Measurements from ENCODE around the gene PRUNE2. TPM values are rescaled to one million over a fixed set of nuclear protein-coding genes. Genes with fewer than 3 reads are reported as not detected.

The PRUNE2 gene
- total and polyA plus RNA-seq, 2 of the 13 experiments (the other 11 are each of a cell fraction or from before 2014, with no cell fraction given), result 0.02 TPM; not detected in 1

GRCh38 chr9:76916231-76916630 lies 10.3 kb upstream of the PRUNE2 start (continued):
- TF ChIP-seq ZBTB46 (CRISPR knock-in tag; IDR thresholded peaks at IDR 0.05; ENCODE audit: borderline replicate concordance) (no peak), ZNF30 (CRISPR knock-in tag; IDR thresholded peaks at IDR 0.05) (no peak), MEF2D (CRISPR knock-in tag; IDR thresholded peaks at IDR 0.05) (no peak), ATF3 (CRISPR knock-in tag; IDR thresholded peaks at IDR 0.05) (no peak), ZNF552 (CRISPR knock-in tag; IDR thresholded peaks at IDR 0.05; ENCODE audit: borderline replicate concordance) (no peak), ZNF761 (CRISPR knock-in tag; conservative IDR thresholded peaks at IDR 0.05) (no peak)

DNA sequence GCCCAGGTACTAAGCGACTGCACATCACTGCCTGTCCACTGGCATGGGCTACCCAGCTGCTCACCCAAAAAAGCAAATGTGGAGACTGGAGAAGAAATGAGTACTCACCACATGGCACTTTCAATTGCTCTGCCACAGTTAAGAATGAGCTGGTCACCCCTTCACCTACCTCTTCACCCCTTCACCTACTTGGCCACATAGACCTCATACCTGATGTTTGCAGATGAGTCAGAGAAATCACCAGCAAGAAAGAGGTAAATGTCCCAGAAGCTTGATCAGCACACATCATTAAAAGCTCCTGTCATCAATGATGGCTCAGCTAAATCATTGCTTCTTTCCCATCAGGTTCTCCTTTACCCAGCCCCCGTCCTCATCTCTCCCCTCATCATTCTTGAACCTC lies 7.6 kb upstream of the PRUNE2 start:
- ChIA-PET CTCF (ENCODE audit: low intra/inter-chr PET ratio, low total read pairs) (no interaction called here), POLR2A (no interaction called here)
- H3K27me3 ChIP-seq (ENCODE audit: control insufficient read depth in 1 of 2, insufficient read depth in 2 of 2, low read length in 2 of 2), result peaks cover 0 to 6% of the 10 kb centered on the region in 2 experiments; a peak in 1 of 5 replicates
- H3K36me3 ChIP-seq (replicated peaks in 1 of 2; ENCODE audit: control insufficient read depth in 1 of 2, insufficient read depth in 2 of 2, low read length in 2 of 2), result no peaks in the 10 kb centered on the region
- ATAC-seq (no peak), DNase-seq (ENCODE audit: low spot score) (no peak), FAIRE-seq (no peak)
- intact Hi-C loops (cut with micrococcal nuclease; ENCODE audit: unreplicated experiment) (no loop called here), in situ Hi-C loops (cut with HindIII; ENCODE audit: extremely low pct_ligation_motif_present, low pct_unique_long_range_greater_than_20kb) (no loop called here)
- no peaks in the 10 kb centered on the region for H3K4me1 ChIP-seq (ENCODE audit: insufficient read depth, low read length)
- H4K20me1 ChIP-seq (ENCODE audit: insufficient read depth, low read length), result no peaks in the 10 kb centered on the region
- H3K9me3 ChIP-seq (ENCODE audit: low read length), result no peaks in the 10 kb centered on the region
- BruUV-seq (replicated peaks), result no TSS peak
- H3K4me2 ChIP-seq (ENCODE audit: low read depth, low read length), result no peak overlapping the region
- H3K27ac ChIP-seq (ENCODE audit: extremely low read length, insufficient read depth, low read length), result no peak overlapping the region
- no peak for TF ChIP-seq ZBTB7B (CRISPR knock-in tag; IDR thresholded peaks at IDR 0.05)
- no peak for TF ChIP-seq ZNF30 (CRISPR knock-in tag; IDR thresholded peaks at IDR 0.05)
- no peaks in the 10 kb centered on the region for H3K79me2 ChIP-seq (ENCODE audit: insufficient read depth, low read length)
- no peak overlapping the region for H3K9ac ChIP-seq (ENCODE audit: insufficient read depth, low read depth, low read length)
- 0% methylated on average over 2 of the region's 2 CpGs for WGBS (ENCODE audit: low lambda C conversion rate)
- no peak overlapping the region for H3K4me3 ChIP-seq (replicated peaks in 1 of 3; ENCODE audit: insufficient read depth in 1 of 3, low read depth in 2 of 3, low read length in 3 of 3)
- H2AFZ ChIP-seq (ENCODE audit: low read length), result no peak overlapping the region

Data from HepG2 (cell line).